IPS-15b (cell line): ENCODE measurements around the gene DPF1.

Experiments used
- H3K27me3 ChIP-seq: one replicate; pipeline ENCODE4 v1.6.1; 2013; ENCODE audit warnings: low read length; ENCODE audit not compliant: control insufficient read depth, insufficient read depth
- H3K36me3 ChIP-seq: one replicate; pipeline ENCODE4 v1.6.1; 2013; ENCODE audit warnings: low read length; ENCODE audit not compliant: control insufficient read depth, insufficient read depth
- H3K4me1 ChIP-seq: one replicate; pipeline ENCODE4 v1.6.1; 2013; ENCODE audit warnings: mild to moderate bottlenecking, low read length; ENCODE audit not compliant: control insufficient read depth, insufficient read depth
- H3K4me3 ChIP-seq: one replicate; pipeline ENCODE4 v1.5.1; 2013; ENCODE audit warnings: low read depth, low read length
- H3K9ac ChIP-seq: one replicate; pipeline ENCODE4 v1.6.1; 2013; ENCODE audit warnings: low read depth, mild to moderate bottlenecking, low read length
- H3K9me3 ChIP-seq: one replicate; pipeline ENCODE4 v1.6.1; 2013; ENCODE audit warnings: mild to moderate bottlenecking, low read length; ENCODE audit not compliant: control insufficient read depth, insufficient read depth

DPF1 gene

DNA sequence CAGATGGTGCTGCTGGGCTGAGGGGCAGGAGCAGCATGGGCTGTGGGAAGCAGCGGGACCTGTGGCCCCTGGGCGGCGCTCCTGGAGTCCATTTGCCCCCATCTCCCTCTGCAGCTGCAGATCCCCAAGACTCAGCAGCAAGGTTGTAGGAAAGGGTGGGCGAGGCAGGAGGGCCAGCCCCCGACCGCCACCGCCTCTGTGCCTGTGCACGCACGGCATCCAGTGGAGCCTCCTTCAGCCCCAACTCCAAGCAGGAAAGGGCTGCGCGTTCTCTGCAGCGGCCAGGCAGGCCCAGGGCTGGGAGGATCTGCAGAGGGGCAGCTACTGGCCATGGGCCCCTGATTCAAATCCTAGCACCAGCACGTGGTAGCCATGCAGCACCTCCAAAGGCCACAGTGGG lies 20.8 kb downstream of the DPF1 start:
- peaks cover 3% of the 10 kb centered on the region for H3K4me1 ChIP-seq
- H3K27me3 ChIP-seq: no peaks in the 10 kb centered on the region
- H3K4me3 ChIP-seq: no peak overlapping the region
- no peak overlapping the region for H3K9ac ChIP-seq
- peaks cover 32% of the 10 kb centered on the region for H3K36me3 ChIP-seq
- H3K9me3 ChIP-seq: no peaks in the 10 kb centered on the region

DNA sequence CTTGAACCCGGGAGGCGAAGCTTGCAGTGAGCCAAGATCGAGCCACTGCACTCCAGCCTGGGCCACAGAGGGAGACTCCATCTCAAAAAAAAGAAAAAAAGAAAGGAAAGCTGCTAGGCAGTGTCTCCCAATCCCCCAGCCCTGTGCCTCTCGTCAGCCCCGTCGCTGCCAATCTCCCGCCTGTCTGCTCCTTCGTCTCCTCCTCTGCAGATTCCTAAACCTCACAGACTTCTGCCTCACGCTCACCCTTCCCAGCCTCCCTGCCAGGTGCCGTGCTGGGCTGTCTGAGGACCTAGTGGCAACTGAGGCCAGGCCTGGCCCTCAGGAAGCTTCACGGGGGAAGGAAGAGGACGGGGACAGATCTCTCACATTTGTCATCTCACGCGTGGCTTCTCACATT lies 21.5 kb downstream of the DPF1 start:
- Histone ChIP-seq H3K9ac (no peak overlapping the region), H3K4me1 (no peaks in the 10 kb centered on the region), H3K9me3 (no peaks in the 10 kb centered on the region), H3K4me3 (no peak overlapping the region), H3K27me3 (no peaks in the 10 kb centered on the region), H3K36me3 (peaks cover 32% of the 10 kb centered on the region)

DNA sequence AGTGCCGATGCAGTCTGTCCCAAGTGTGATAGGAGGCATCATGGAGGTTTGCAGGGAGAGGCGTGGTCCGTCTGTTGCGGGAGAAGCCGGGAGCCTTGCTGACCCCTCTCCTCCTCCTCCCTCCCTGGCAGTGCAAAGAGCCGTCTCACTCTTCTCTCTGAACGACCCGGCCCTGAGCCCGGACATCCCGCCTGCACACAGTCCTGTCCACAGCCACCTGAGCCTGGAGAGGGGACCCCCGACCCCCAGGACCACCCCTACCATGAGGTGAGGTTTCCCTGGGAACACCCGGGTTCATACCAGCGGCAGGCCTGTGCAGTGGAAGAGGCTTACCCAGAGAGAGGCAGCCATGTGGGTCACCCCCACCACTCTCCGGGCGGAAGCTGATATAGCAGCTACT lies 22.3 kb downstream of the DPF1 start:
- no peaks in the 10 kb centered on the region for H3K27me3 ChIP-seq
- peaks cover 28% of the 10 kb centered on the region for H3K36me3 ChIP-seq
- no peak overlapping the region for H3K9ac ChIP-seq
- no peaks in the 10 kb centered on the region for H3K4me1 ChIP-seq
- no peaks in the 10 kb centered on the region for H3K9me3 ChIP-seq
- H3K4me3 ChIP-seq: no peak overlapping the region

DNA sequence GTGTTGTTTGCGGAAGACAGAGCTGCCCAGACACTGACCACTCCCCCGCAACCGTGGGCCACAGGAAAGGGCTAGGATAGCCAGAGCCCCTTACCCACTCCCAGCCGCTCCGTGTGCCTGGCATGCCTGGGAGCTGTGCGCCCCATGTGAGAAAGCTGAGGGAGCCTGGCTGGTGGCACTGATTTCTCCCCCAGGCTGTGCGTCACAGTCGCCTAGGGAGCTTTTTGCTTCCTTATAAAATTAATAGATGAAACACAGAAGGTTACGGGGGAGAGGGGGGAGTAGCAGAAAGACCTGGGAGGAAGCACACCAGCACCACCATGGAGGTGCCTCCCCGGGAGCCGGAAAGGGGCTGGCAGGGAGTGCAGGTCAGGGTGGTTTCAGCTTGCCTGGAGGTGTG lies 24.7 kb downstream of the DPF1 start:
- Histone ChIP-seq H3K36me3 (peaks cover 29% of the 10 kb centered on the region), H3K9ac (no peak overlapping the region), H3K9me3 (no peaks in the 10 kb centered on the region), H3K4me1 (no peaks in the 10 kb centered on the region), H3K4me3 (no peak overlapping the region), H3K27me3 (no peaks in the 10 kb centered on the region)

DNA sequence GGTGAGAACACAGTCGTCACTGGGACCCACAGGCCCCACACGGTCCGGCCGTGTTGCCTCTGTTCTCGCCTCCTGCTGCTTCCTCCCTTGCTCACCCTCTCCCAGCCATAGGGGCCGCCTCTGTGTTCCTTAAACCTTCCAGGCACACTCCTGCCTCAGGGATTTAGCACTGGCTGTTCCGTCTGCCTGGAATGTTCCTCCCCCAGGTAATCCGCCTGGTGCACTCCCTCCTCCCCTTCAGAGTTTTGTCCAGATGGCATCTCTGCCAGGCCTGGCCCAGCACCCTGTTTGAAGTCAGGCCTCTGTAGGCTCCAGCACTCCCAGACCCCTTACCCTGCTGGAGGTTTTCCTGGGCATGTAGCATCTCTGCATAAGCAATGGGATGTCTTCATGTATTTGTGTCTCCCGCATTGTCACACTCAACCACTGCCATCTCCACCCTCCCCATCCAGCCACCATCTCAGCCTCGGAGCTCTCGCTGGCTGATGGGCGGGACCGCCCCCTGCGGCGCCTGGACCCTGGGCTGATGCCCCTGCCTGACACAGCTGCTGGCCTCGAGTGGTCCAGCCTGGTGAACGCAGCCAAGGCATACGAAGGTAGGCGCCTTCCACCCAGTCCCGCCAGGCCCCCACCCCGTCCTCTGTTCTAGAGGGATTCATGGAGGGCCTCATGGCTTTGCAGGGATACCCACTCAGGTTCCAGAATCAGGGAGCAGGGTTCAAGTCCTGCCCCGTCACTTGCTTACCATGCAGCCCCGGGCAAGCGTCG lies 25.9 kb downstream of the DPF1 start:
- Histone ChIP-seq H3K36me3 (peaks cover 25% of the 10 kb centered on the region), H3K9me3 (no peaks in the 10 kb centered on the region), H3K9ac (no peak overlapping the region), H3K4me3 (no peak overlapping the region), H3K27me3 (no peaks in the 10 kb centered on the region), H3K4me1 (no peaks in the 10 kb centered on the region)

DNA sequence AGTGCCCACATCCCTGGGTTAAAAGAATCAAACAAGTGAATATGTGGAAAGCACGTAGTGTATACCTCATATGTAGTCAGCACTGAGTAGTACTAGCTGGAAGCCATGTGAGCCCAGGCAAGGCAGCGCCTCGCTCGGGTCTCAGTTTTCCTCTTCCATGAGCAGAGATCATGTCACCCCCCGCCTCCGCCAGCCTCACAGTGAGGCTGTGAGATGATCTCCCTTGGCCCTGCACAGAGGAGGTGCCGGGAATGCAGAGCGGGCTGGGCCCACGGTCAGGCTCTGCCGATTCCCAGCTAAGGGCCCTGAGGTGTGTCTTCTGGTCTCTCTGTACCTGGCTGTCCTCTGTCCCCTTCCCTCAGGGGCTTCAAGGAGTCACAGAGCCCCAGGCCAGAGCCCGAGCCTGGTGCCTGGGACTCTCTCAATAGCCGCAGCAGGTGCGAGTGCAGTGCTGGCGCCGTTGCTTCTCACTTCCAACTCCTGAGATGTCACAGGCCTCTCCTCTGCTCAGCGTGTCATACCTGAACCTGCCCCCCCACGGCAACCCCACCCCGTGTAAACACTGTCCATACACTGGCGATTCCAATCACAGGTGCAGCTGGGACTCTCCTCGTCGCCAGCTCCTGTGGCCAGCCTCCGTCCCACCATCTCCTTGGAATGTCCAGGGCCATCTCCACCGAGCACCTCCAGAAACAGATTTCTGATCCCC lies 26.9 kb downstream of the DPF1 start:
- Histone ChIP-seq H3K27me3 (no peaks in the 10 kb centered on the region), H3K36me3 (peaks cover 21% of the 10 kb centered on the region), H3K9me3 (no peaks in the 10 kb centered on the region), H3K4me3 (no peak overlapping the region), H3K9ac (no peak overlapping the region), H3K4me1 (no peaks in the 10 kb centered on the region)

DNA sequence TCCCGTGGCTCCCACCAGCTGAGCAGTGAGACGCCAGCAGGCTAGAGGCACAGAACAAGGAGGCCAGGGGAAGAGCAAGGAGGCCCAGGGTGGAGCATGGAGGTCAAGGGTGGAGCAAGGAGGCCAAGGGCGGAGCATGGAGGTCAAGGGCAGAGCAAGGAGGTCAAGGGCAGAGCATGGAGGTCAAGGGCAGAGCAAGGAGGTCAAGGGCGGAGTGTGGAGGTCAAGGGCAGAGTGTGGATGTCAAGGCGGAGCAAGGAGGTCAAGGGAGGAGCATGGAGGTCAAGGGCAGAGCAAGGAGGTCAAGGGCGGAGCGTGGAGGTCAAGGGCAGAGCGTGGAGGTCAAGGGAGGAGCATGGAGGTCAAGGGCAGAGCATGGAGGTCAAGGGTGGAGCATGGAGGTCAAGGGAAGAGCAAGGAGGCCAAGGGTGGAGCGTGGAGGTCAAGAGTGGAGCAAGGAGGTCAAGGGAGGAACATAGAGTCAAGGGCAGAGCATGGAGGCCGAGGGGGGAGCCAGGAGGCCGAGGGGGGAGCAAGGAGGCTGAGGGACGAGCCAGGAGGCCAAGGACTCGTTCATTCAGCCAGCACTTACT lies 27.7 kb downstream of the DPF1 start:
- no peaks in the 10 kb centered on the region for H3K27me3 ChIP-seq
- no peak overlapping the region for H3K4me3 ChIP-seq
- no peaks in the 10 kb centered on the region for H3K4me1 ChIP-seq
- no peak overlapping the region for H3K9ac ChIP-seq
- no peaks in the 10 kb centered on the region for H3K9me3 ChIP-seq
- peaks cover 23% of the 10 kb centered on the region for H3K36me3 ChIP-seq

DNA sequence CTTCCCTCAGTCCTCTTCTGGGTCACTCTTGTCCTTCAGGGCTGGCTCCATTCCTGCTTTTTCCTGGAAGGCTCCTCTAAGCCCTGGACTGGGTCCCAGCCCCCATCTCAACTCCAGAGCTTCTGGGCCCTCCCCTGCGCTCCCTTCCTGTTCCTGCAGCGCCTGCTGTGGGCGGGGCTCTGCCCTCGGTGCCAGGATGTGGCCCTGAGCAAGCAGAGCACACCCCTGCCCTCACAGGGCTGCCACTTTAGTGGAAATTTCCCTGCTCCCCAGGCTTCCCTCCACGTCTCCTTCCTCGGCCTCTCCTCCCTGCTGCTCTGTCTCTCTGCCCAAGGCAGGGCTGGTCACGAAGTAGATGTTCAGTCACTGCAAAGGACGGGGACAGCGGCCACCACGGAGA lies 28.8 kb downstream of the DPF1 start:
- Histone ChIP-seq H3K36me3 (peaks cover 21% of the 10 kb centered on the region), H3K4me1 (no peaks in the 10 kb centered on the region), H3K9me3 (no peaks in the 10 kb centered on the region), H3K27me3 (no peaks in the 10 kb centered on the region), H3K4me3 (no peak overlapping the region), H3K9ac (no peak overlapping the region)

DNA sequence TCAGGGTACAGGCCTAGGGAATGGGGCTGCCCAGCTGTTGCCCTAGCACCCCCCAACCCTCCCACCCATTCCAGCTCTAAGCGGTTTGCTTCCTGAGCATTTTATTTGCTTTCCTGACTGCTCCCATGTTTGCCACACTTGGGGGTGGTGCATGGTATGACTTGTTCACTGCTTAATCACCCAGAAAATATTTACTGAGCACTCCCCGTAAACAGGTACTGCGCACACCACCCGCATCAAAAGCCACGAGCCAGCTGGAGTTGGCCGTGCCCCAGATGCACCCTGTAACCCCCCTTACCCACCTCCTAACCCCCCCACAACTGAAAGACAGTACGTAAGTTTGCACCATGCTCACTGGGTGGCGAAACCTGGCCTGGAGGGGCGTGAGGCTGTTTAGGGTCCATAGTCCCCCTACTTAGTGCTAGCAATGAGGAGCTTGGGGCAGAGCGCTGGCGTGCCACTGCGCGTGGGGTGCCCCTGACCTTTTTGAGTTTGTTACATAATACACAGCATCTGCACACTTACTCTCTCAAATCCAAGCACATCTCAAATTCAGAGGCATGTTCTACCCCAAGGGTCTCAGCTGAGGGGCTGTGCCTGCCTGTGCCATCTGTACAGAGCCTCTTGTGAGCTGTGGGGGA lies 29.8 kb downstream of the DPF1 start:
- Histone ChIP-seq H3K4me3 (no peak overlapping the region), H3K27me3 (no peaks in the 10 kb centered on the region), H3K9ac (no peak overlapping the region), H3K4me1 (no peaks in the 10 kb centered on the region), H3K36me3 (peaks cover 21% of the 10 kb centered on the region), H3K9me3 (no peaks in the 10 kb centered on the region)

DNA sequence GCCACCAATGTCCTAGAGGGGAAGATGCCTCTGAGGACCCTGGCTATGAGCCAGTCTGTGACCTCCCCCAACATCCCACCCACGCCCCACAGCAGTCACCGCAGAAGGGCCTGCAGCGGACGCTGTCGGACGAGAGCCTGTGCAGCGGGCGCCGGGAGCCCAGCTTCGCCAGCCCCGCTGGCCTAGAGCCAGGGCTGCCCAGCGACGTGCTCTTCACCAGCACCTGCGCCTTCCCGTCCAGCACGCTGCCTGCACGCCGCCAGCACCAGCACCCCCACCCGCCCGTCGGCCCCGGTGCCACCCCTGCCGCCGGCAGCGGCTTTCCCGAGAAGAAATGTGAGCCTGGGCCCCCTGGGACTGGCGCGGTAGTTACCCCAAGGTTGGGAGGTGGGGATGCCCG lies 30.6 kb downstream of the DPF1 start:
- H3K4me3 ChIP-seq: no peak overlapping the region
- H3K9me3 ChIP-seq: no peaks in the 10 kb centered on the region
- no peak overlapping the region for H3K9ac ChIP-seq
- H3K27me3 ChIP-seq: no peaks in the 10 kb centered on the region
- H3K36me3 ChIP-seq: peaks cover 15% of the 10 kb centered on the region
- H3K4me1 ChIP-seq: no peaks in the 10 kb centered on the region

DNA sequence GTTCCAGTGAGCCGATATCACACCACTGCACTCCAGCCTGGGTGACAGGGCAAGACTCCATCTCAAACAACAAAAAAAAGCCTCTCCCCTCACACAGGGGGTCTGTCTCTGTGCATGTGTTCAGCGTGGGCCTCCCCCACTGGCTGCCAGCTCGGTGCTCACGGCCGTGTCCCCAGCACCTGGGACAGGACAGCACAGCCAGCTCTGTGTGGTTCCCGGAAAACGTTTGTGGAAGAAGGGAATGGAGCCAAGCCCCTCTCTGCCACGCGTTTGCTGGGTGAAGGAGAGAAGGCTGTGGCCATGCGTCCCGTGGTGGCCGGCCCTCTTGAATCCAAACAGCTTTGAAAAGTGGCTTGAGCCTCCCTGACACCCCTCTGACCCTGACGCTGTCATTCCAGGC lies 32.3 kb downstream of the DPF1 start:
- no peak overlapping the region for H3K4me3 ChIP-seq
- H3K27me3 ChIP-seq: no peaks in the 10 kb centered on the region
- no peaks in the 10 kb centered on the region for H3K4me1 ChIP-seq
- no peak overlapping the region for H3K9ac ChIP-seq
- H3K9me3 ChIP-seq: no peaks in the 10 kb centered on the region
- peaks cover 15% of the 10 kb centered on the region for H3K36me3 ChIP-seq
